Gastroesophageal sphincter (tissue), 4 donors: ENCODE results near the gene IL36B. TPM values are rescaled to one million over a fixed set of nuclear protein-coding genes. Genes with fewer than 3 reads are reported as not detected.

Experiments
- ATAC-seq: fragments of 150-250 bp; one replicate; pipeline ENCODE4 v1.9.1; 2016; ENCODE audit warnings: mild to moderate bottlenecking, moderate library complexity
- H3K27ac ChIP-seq, 4 donors: fragments of 200-600 bp; sonication (generic) in 3 of 4; 1 replicate in 3 of 4; 2 replicates in 1 of 4; pipeline ENCODE4 v1.5.1; 2016 to 2019
- H3K27me3 ChIP-seq: fragments of 200-600 bp; sonication (generic); one replicate; pipeline ENCODE4 v1.5.1; 2019
- H3K36me3 ChIP-seq, 2 donors: fragments of 200-600 bp; sonication (generic); one replicate each; pipeline ENCODE4 v1.5.1; 2019; ENCODE audit warnings: control low read depth in 1 of 2
- H3K4me1 ChIP-seq, 3 donors: fragments of 200-600 bp; sonication (generic); 1 replicate in 2 of 3; 2 replicates in 1 of 3; pipeline ENCODE4 v1.5.1; 2016 to 2019; ENCODE audit warnings: control low read depth in 2 of 3
- H3K4me3 ChIP-seq, 2 donors: fragments of 200-600 bp; sonication (generic); one replicate each; pipeline ENCODE4 v1.5.1; 2019; ENCODE audit warnings: mild to moderate bottlenecking in 1 of 2, moderate library complexity in 1 of 2
- H3K9me3 ChIP-seq, 3 donors: fragments of 200-600 bp; sonication (generic); one replicate each; pipeline ENCODE4 v1.5.1; 2017 to 2019; ENCODE audit warnings: control low read depth in 2 of 3
- CTCF ChIP-seq, 4 experiments: fragments of 200-600 bp in 2 of 4; fragments of 450-650 bp in 2 of 4; sonication (generic) in 1 of 4; IDR thresholded peaks; one replicate each; pipeline ENCODE4 v1.5.1; 2017 to 2019; ENCODE audit warnings: antibody characterized with exemption in 4 of 4, mild to moderate bottlenecking in 2 of 4, moderate library complexity in 2 of 4
- EP300 ChIP-seq: sonication (generic); formaldehyde crosslinking; IDR thresholded peaks from one replicate; pipeline ENCODE4 v1.6.1; 2017; ENCODE audit warnings: antibody characterized with exemption, mild to moderate bottlenecking
- POLR2A ChIP-seq, 2 donors: fragments of 450-650 bp; IDR thresholded peaks; one replicate each; pipeline ENCODE4 v1.6.1; 2017; ENCODE audit warnings: antibody characterized with exemption in 2 of 2, mild to moderate bottlenecking in 2 of 2, moderate library complexity in 1 of 2
- POLR2AphosphoS5 ChIP-seq: sonication (generic); formaldehyde crosslinking; IDR thresholded peaks from one replicate; pipeline ENCODE4 v1.6.1; 2017; ENCODE audit warnings: antibody characterized with exemption
- WGBS, 2 donors: methylation state at CpG; one replicate each; pipeline ENCODE4 v1.1.5; 2018; ENCODE audit warnings: low coverage in 1 of 2; 5-methylcytosine and 5-hydroxymethylcytosine counted together
- total RNA-seq, 4 donors: library from RNA; depleted of rRNA; stranded (reverse); fragments of >200 nt; gene quantifications; one replicate each; pipeline ENCODE4 v1.1.0, GENCODE V29; 2016

The IL36B gene
- total RNA-seq, 4 donors from 2014 or later, result not detected

GRCh38 chr2:113064898-113065297 is 12.2 kb upstream of the IL36B start:
- Histone ChIP-seq H3K27me3 (peaks cover 17% of the 10 kb centered on the region), H3K9me3 (no peaks in the 10 kb centered on the region), H3K4me3 (no peak overlapping the region), H3K4me1 (no peaks in the 10 kb centered on the region), H3K27ac (no peak overlapping the region), H3K36me3 (no peaks in the 10 kb centered on the region)
- WGBS, 2 donors, result 75% methylated on average over 1 of the region's 1 CpG; no CpG with 5 or more reads in 1 of the 2 donors
- no peak for ATAC-seq
- no peak for TF ChIP-seq CTCF (IDR thresholded peaks at IDR 0.05)
- no peak for TF ChIP-seq POLR2A (IDR thresholded peaks at IDR 0.05)
- no peak for TF ChIP-seq EP300
- no peak for TF ChIP-seq POLR2AphosphoS5

- no peaks in the 10 kb centered on the region for H3K9me3 ChIP-seq
- peaks cover 17% of the 10 kb centered on the region for H3K27me3 ChIP-seq
- TF ChIP-seq EP300 (no peak), POLR2AphosphoS5 (no peak), POLR2A (IDR thresholded peaks at IDR 0.05) (no peak), CTCF (IDR thresholded peaks at IDR 0.05) (no peak)
- H3K4me3 ChIP-seq, result no peak overlapping the region
- no peaks in the 10 kb centered on the region for H3K4me1 ChIP-seq
- no peaks in the 10 kb centered on the region for H3K36me3 ChIP-seq
- no peak for ATAC-seq
- WGBS, 2 donors, result 58 to 76% methylated on average over 4 to 5 of the region's 5 CpGs
- no peak overlapping the region for H3K27ac ChIP-seq
Observed at GRCh38 chr2:113064281-113064680, 11.6 kb upstream of the IL36B start.

- Histone ChIP-seq H3K36me3 (no peaks in the 10 kb centered on the region), H3K27ac (no peak overlapping the region), H3K9me3 (no peaks in the 10 kb centered on the region), H3K27me3 (peaks cover 17% of the 10 kb centered on the region), H3K4me3 (no peak overlapping the region), H3K4me1 (no peaks in the 10 kb centered on the region)
- ATAC-seq, result no peak
- WGBS, 2 donors, result 93 to 94% methylated on average over 2 to 6 of the region's 18 CpGs
- no peak for TF ChIP-seq POLR2AphosphoS5
- TF ChIP-seq CTCF (IDR thresholded peaks at IDR 0.05), result no peak
- TF ChIP-seq EP300, result no peak
- no peak for TF ChIP-seq POLR2A (IDR thresholded peaks at IDR 0.05)
Observed at GRCh38 chr2:113061896-113062770, 9.5 kb upstream of the IL36B start.

- ATAC-seq, result no peak
- TF ChIP-seq POLR2A (IDR thresholded peaks at IDR 0.05) (no peak), CTCF (IDR thresholded peaks at IDR 0.05) (no peak), EP300 (no peak), POLR2AphosphoS5 (no peak)
- 57 to 80% methylated on average over 1 of the region's 2 CpGs for WGBS, 2 donors
- Histone ChIP-seq H3K27ac (no peak overlapping the region), H3K4me1 (no peaks in the 10 kb centered on the region), H3K36me3 (no peaks in the 10 kb centered on the region), H3K27me3 (peaks cover 17% of the 10 kb centered on the region), H3K4me3 (no peak overlapping the region), H3K9me3 (peaks cover 0 to 2% (median 0%) of the 10 kb centered on the region in 3 donors)
Observed at GRCh38 chr2:113061241-113061640, 8.6 kb upstream of the IL36B start.

GRCh38 chr2:113060796-113061195 is 8.1 kb upstream of the IL36B start:
- Histone ChIP-seq H3K27me3 (peaks cover 17% of the 10 kb centered on the region), H3K27ac (no peak overlapping the region), H3K9me3 (peaks cover 0 to 6% (median 0%) of the 10 kb centered on the region in 3 donors), H3K36me3 (no peaks in the 10 kb centered on the region), H3K4me1 (no peaks in the 10 kb centered on the region), H3K4me3 (no peak overlapping the region)
- no peak for TF ChIP-seq EP300
- TF ChIP-seq POLR2A (IDR thresholded peaks at IDR 0.05), result no peak
- no peak for TF ChIP-seq CTCF (IDR thresholded peaks at IDR 0.05)
- no peak for TF ChIP-seq POLR2AphosphoS5
- 38% methylated on average over 1 of the region's 1 CpG; no CpG with 5 or more reads in 1 of the 2 donors for WGBS, 2 donors
- ATAC-seq, result no peak
